T-cell (primary cell): ENCODE measurements around the gene RBKS. TPM values are rescaled to one million over a fixed set of nuclear protein-coding genes. Genes with fewer than 3 reads are reported as not detected.

Experiments
- ATAC-seq, 4 experiments: fragments of 200-7000 bp in 3 of 4; fragments of 150-1000 bp in 1 of 4; cut with Tn5 transposase; replicated peaks in 1 of 4; 1 replicate in 3 of 4; 2 replicates in 1 of 4; pipeline ENCODE4 v1.10.0; 2021; ENCODE audit warnings: moderate library complexity in 3 of 4, mild to moderate bottlenecking in 2 of 4, moderate number of reproducible peaks in 1 of 4
- CTCF ChIA-PET, 2 donors: fragments of 300-600 bp; sonication (Branson Sonifier 250); formaldehyde crosslinking; loops; one replicate each; lab custom pipeline; 2022; ENCODE audit warnings: antibody characterized with exemption in 2 of 2; lab: Charles Lee
- POLR2A ChIA-PET, 2 donors: fragments of 300-600 bp; sonication (Branson Sonifier 250); formaldehyde crosslinking; loops; one replicate each; lab custom pipeline; 2022; ENCODE audit warnings: antibody characterized with exemption in 2 of 2; lab: Charles Lee
- DNase-seq, 35 experiments: peaks; one replicate each; pipeline versions ENCODE4 v3.0.0 to v3.0.0-alpha.2; 2013 to 2023
- H3K27ac ChIP-seq: one replicate; pipeline ENCODE4 v1.5.1; 2013; ENCODE audit warnings: low read length
- H3K27me3 ChIP-seq, 2 experiments: replicated peaks in 1 of 2; 1 replicate in 1 of 2; 2 replicates in 1 of 2; pipeline versions ENCODE4 v1.6.1 to v1.7.0; 2013; ENCODE audit warnings: low read length in 1 of 2, mixed read lengths in 1 of 2; ENCODE audit not compliant: control insufficient read depth in 2 of 2, insufficient read depth in 2 of 2; ENCODE audit errors: extremely low read depth in 1 of 2
- H3K36me3 ChIP-seq, 2 donors: 1 replicate in 1 of 2; 2 replicates in 1 of 2; pipeline versions ENCODE4 v1.6.1 to v1.7.0; 2013; ENCODE audit warnings: low read length in 1 of 2; ENCODE audit not compliant: control insufficient read depth in 2 of 2, insufficient read depth in 1 of 2; ENCODE audit errors: extremely low read depth in 1 of 2
- H3K4me1 ChIP-seq, 2 experiments: 1 replicate in 1 of 2; 2 replicates in 1 of 2; pipeline versions ENCODE4 v1.6.1 to v1.7.0; 2013; ENCODE audit warnings: low read length in 2 of 2, mixed read lengths in 1 of 2; ENCODE audit not compliant: insufficient read depth in 2 of 2, control insufficient read depth in 1 of 2; ENCODE audit errors: extremely low read depth in 1 of 2
- H3K4me3 ChIP-seq, 2 donors: 1 replicate in 1 of 2; 2 replicates in 1 of 2; pipeline versions ENCODE4 v1.5.1 to v1.7.0; 2013; ENCODE audit warnings: mild to moderate bottlenecking in 2 of 2, low read length in 1 of 2, moderate library complexity in 1 of 2; ENCODE audit not compliant: control insufficient read depth in 1 of 2; ENCODE audit errors: extremely low read depth in 1 of 2
- H3K9me3 ChIP-seq: 2 replicates; pipeline ENCODE4 v1.7.0; 2013
- H3K27ac Mint-ChIP-seq, 2 donors: one replicate each; pipeline ENCODE4 v1.8.0; 2020 to 2021; ENCODE audit warnings: mild to moderate bottlenecking in 2 of 2, mixed read lengths in 2 of 2
- H3K27me3 Mint-ChIP-seq, 2 donors: one replicate each; pipeline ENCODE4 v1.8.0; 2021 to 2022; ENCODE audit warnings: mixed read lengths in 2 of 2
- H3K36me3 Mint-ChIP-seq: one replicate; pipeline ENCODE4 v1.8.0; 2021; ENCODE audit warnings: mixed read lengths
- H3K4me1 Mint-ChIP-seq, 3 donors: one replicate each; pipeline ENCODE4 v1.8.0; 2020 to 2022; ENCODE audit warnings: mixed read lengths in 3 of 3, mild to moderate bottlenecking in 1 of 3
- H3K4me3 Mint-ChIP-seq, 3 donors: one replicate each; pipeline ENCODE4 v1.8.0; 2020 to 2022; ENCODE audit warnings: mild to moderate bottlenecking in 3 of 3, mixed read lengths in 3 of 3, moderate library complexity in 3 of 3
- H3K9me3 Mint-ChIP-seq, 3 donors: one replicate each; pipeline ENCODE4 v1.8.0; 2020 to 2022; ENCODE audit warnings: mixed read lengths in 3 of 3
- WGBS: methylation state at CpG from one replicate; pipeline ENCODE4 v1.1.5; 2013; ENCODE audit warnings: missing lambda C conversion rate; ENCODE audit not compliant: insufficient coverage; 5-methylcytosine and 5-hydroxymethylcytosine counted together
- total RNA-seq, 35 experiments: library from RNA in 6 of 35; stranded (reverse) in 6 of 35; fragments of 120-200 nt in 1 of 35; gene quantifications; one replicate each; pipeline versions ENCODE4 v1.2.1 to v1.2.4 and lab custom pipeline; 2013 to 2026

Gene RBKS
- total RNA-seq, 5 donors from 2014 or later (not counting 1 experiment from before 2014, with no cell fraction given), result 1.1 to 6.7 (median 1.5) TPM

GRCh38 chr2:27763907-27764267 is 126.3 kb downstream of the RBKS start:
- H3K4me1 ChIP-seq, result peaks cover 0 to 9% of the 10 kb centered on the region in 2 experiments
- no peak for ATAC-seq
- peaks cover 0 to 7% of the 10 kb centered on the region in 2 experiments for H3K27me3 ChIP-seq
- Mint-ChIP-seq H3K4me1 (peaks cover 0 to 12% (median 12%) of the 10 kb centered on the region in 3 donors), H3K36me3 (no peaks in the 10 kb centered on the region), H3K4me3 (no peak overlapping the region), H3K27me3 (peaks cover 3% of the 10 kb centered on the region in 2 donors), H3K27ac (no peak overlapping the region), H3K9me3 (no peaks in the 10 kb centered on the region)
- H3K4me3 ChIP-seq, result no peak overlapping the region
- 100% methylated on average over 3 of the region's 7 CpGs for WGBS
- CTCF ChIA-PET, result no interaction called here
- POLR2A ChIA-PET, result no interaction called here
- H3K27ac ChIP-seq, result no peak overlapping the region
- H3K36me3 ChIP-seq, result no peaks in the 10 kb centered on the region
- DNase-seq, result no peak
- no peaks in the 10 kb centered on the region for H3K9me3 ChIP-seq

- no peaks in the 10 kb centered on the region for H3K9me3 Mint-ChIP-seq
- H3K4me3 Mint-ChIP-seq, result no peak overlapping the region
- Histone ChIP-seq H3K4me3 (no peak overlapping the region), H3K9me3 (no peaks in the 10 kb centered on the region), H3K4me1 (peaks cover 0 to 9% of the 10 kb centered on the region in 2 experiments), H3K36me3 (no peaks in the 10 kb centered on the region), H3K27ac (no peak overlapping the region), H3K27me3 (peaks cover 0 to 4% of the 10 kb centered on the region in 2 experiments)
- ATAC-seq (no peak), DNase-seq (no peak)
- H3K27ac Mint-ChIP-seq, result no peak overlapping the region
- ChIA-PET POLR2A (no interaction called here), CTCF (no interaction called here)
- peaks cover 2 to 3% of the 10 kb centered on the region in 2 donors for H3K27me3 Mint-ChIP-seq
- WGBS, result 77% methylated on average over 3 of the region's 3 CpGs
- no peaks in the 10 kb centered on the region for H3K36me3 Mint-ChIP-seq
- H3K4me1 Mint-ChIP-seq, result peaks cover 0 to 12% (median 12%) of the 10 kb centered on the region in 3 donors
Observed at GRCh38 chr2:27762951-27763906, 127.0 kb downstream of the RBKS start.

GRCh38 chr2:27756544-27757498 is 133.4 kb downstream of the RBKS start:
- Mint-ChIP-seq H3K4me1 (no peaks in the 10 kb centered on the region), H3K27me3 (peaks cover 3 to 12% of the 10 kb centered on the region in 2 donors), H3K9me3 (no peaks in the 10 kb centered on the region), H3K4me3 (no peak overlapping the region), H3K36me3 (no peaks in the 10 kb centered on the region), H3K27ac (no peak overlapping the region)
- no peak overlapping the region for H3K27ac ChIP-seq
- no peaks in the 10 kb centered on the region for H3K36me3 ChIP-seq
- no peaks in the 10 kb centered on the region for H3K4me1 ChIP-seq
- no peaks in the 10 kb centered on the region for H3K9me3 ChIP-seq
- POLR2A ChIA-PET, result no interaction called here
- no peak for ATAC-seq
- no peak overlapping the region for H3K4me3 ChIP-seq
- CTCF ChIA-PET, result interaction anchor here in 1 of 2 donors (0.6 kb wide), 1 partner anchor 377 kb away, joined by 3 read pairs; no protein-coding TSS in a partner anchor
- peak in 1 of 35 experiments; percentile 14 for DNase-seq
- peaks cover 0 to 15% of the 10 kb centered on the region in 2 experiments for H3K27me3 ChIP-seq
- WGBS, result 88% methylated on average over 1 of the region's 8 CpGs

DNA sequence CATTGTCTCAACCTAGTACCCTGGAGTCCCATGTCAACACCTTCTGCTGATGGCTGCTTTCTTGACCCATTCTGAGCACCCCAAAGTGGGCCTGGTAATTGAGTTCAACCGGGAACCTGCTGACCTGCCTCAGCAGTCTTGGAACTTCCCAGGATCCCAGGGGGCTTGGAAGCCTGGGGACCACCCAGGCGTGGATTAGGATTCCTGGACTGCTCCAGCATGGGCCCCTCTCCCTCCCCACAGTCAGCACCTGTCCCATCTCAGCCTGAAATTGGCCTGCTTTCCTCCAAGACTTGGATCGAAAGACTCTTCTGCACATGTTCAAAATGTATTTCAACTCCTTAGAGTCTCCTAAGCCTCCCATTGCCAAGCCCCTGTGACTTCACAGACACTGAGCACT is 134.1 kb downstream of the RBKS start:
- H3K4me1 Mint-ChIP-seq, result no peaks in the 10 kb centered on the region
- no peaks in the 10 kb centered on the region for H3K9me3 Mint-ChIP-seq
- H3K9me3 ChIP-seq, result no peaks in the 10 kb centered on the region
- WGBS, result 97% methylated on average over 3 of the region's 3 CpGs
- H3K4me1 ChIP-seq, result no peaks in the 10 kb centered on the region
- H3K27me3 ChIP-seq, result peaks cover 0 to 20% of the 10 kb centered on the region in 2 experiments
- H3K27ac Mint-ChIP-seq, result no peak overlapping the region
- ATAC-seq (no peak), DNase-seq (no peak)
- H3K36me3 ChIP-seq, result no peaks in the 10 kb centered on the region
- no peak overlapping the region for H3K4me3 ChIP-seq
- H3K36me3 Mint-ChIP-seq, result no peaks in the 10 kb centered on the region
- POLR2A ChIA-PET, result no interaction called here
- H3K27ac ChIP-seq, result no peak overlapping the region
- no peak overlapping the region for H3K4me3 Mint-ChIP-seq
- peaks cover 3 to 11% of the 10 kb centered on the region in 2 donors for H3K27me3 Mint-ChIP-seq
- CTCF ChIA-PET, result no interaction called here

- ChIA-PET POLR2A (interaction anchor here in 1 of 2 donors (0.5 kb wide), 1 partner anchor 109 kb away, joined by 5 read pairs; no protein-coding TSS in a partner anchor), CTCF (interaction anchor here in 1 of 2 donors (0.5 kb wide), 1 partner anchor 591 kb away, joined by 4 read pairs; no protein-coding TSS in a partner anchor)
- H3K9me3 ChIP-seq, result no peaks in the 10 kb centered on the region
- Mint-ChIP-seq H3K4me3 (no peak overlapping the region), H3K9me3 (no peaks in the 10 kb centered on the region), H3K4me1 (no peaks in the 10 kb centered on the region), H3K36me3 (no peaks in the 10 kb centered on the region), H3K27me3 (peaks cover 3 to 11% of the 10 kb centered on the region in 2 donors), H3K27ac (no peak overlapping the region)
- ATAC-seq (no peak), DNase-seq (no peak)
- H3K36me3 ChIP-seq, result no peaks in the 10 kb centered on the region
- H3K27me3 ChIP-seq, result peaks cover 0 to 23% of the 10 kb centered on the region in 2 experiments
- H3K27ac ChIP-seq, result no peak overlapping the region
- no peak overlapping the region for H3K4me3 ChIP-seq
- WGBS, result 74% methylated on average over 2 of the region's 5 CpGs
- H3K4me1 ChIP-seq, result no peaks in the 10 kb centered on the region
Observed at GRCh38 chr2:27754831-27755230, 135.4 kb downstream of the RBKS start.

DNA sequence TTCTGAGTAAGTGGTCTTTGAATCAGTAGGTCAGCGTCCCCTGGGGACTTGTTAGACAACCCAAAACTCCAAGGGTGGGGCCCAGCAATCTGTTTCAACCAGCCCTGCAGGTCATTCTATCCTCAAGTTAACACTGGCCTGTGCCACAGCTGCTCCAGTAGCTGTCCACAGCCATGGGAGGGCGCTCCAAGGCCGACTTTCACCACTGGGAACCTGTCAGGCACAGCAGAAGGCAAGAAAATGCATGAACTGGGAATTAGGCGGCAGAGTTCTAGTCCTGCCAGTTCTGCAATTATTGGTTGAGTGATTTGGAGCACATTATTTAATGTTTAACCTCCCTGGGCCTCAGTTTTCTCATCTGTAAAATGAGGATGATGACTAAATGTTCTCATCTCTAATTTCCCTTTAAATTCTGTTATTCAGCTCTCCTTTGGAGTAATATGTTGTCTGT is 136.0 kb downstream of the RBKS start:
- Histone ChIP-seq H3K4me3 (no peak overlapping the region), H3K27ac (no peak overlapping the region), H3K4me1 (no peaks in the 10 kb centered on the region), H3K9me3 (no peaks in the 10 kb centered on the region), H3K27me3 (peaks cover 0 to 23% of the 10 kb centered on the region in 2 experiments), H3K36me3 (no peaks in the 10 kb centered on the region)
- ChIA-PET CTCF (interaction anchor here in 1 of 2 donors (0.5 to 1.0 kb wide), 3 partner anchors 591 to 698 kb away, joined by 3 to 4 read pairs (median 3); no protein-coding TSS in a partner anchor), POLR2A (no interaction called here)
- Mint-ChIP-seq H3K27ac (no peak overlapping the region), H3K9me3 (peaks cover 0 to 7% (median 3%) of the 10 kb centered on the region in 3 donors), H3K36me3 (no peaks in the 10 kb centered on the region), H3K27me3 (peaks cover 3 to 11% of the 10 kb centered on the region in 2 donors), H3K4me3 (no peak overlapping the region), H3K4me1 (no peaks in the 10 kb centered on the region)
- WGBS, result 18% methylated on average over 3 of the region's 4 CpGs
- ATAC-seq (peak; percentile 55 to 76 (median 67)), DNase-seq (peak in 33 of 35 experiments; percentile 16 to 70 (median 55))
